ENCODE data around the gene LAGE3.

DNA sequence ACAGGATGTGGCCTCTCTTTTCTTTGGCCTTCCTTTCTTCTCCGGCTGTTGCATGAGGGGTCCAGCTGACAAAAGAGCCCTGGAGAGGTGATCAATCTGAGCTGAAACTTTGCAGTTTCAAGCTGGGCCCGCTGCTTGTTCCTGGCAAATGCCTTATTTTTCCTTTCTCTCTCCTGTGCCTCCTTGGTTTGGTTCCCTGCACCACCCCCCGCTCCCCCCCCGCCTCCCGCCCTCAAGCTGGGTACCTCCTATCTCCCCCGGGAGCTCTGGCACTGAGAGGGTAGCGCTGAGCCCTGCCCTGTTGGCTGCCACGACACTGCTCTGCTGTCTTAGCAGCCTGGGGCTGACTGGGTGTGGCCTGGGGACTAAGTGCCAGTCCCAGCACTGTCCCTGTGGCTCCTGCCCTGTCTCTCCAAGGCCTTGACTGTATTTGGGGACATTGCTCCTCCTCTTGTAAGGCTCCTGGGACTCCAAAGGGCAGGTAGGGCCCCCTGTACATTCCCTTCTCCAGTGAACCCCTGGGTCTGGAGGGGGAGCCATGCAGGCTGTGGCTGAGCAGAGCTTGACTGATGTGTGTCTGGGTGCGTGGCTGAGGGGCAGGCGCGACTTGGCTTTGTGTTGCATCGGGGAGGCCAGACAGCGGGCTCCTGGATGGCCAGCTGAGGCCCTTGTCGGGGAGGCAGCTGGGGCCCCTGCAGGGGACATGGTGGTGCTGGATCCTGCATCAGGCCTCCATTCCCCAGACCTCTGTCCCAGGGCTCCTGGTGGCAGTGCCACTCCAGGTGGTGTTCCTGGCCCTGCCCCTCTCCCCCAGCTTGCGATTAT, 19.9 kb downstream of the LAGE3 start:
- TF ChIP-seq EZH2 (IDR thresholded peaks at IDR 0.05; ENCODE audit: insufficient read depth, poor library complexity, severe bottlenecking) (no peak), EZH2phosphoT487 (IDR thresholded peaks at IDR 0.05; ENCODE audit: insufficient read depth, low read depth) (no peak)

All from GM23248 (cell line).